HepG2 (cell line): ENCODE results near the gene TOPORS. TPM values are rescaled to one million over a fixed set of nuclear protein-coding genes. Genes with fewer than 3 reads are reported as not detected.

Experiments used
- DNMT1 ChIP-seq: sonication (generic); formaldehyde crosslinking; IDR thresholded peaks from 2 replicates; pipeline ENCODE4 v1.5.1; 2020; ENCODE audit warnings: mild to moderate bottlenecking, missing genetic modification reagents
- EHMT2 ChIP-seq: fragments of 200-600 bp; sonication (generic); IDR thresholded peaks from 2 replicates; pipeline ENCODE4 v1.7.0; 2017; ENCODE audit warnings: antibody characterized with exemption, low read depth, low read length, borderline replicate concordance
- ESRRA ChIP-seq: sonication (generic); formaldehyde crosslinking; IDR thresholded peaks from 2 replicates; pipeline ENCODE4 v1.5.1; 2020; ENCODE audit warnings: mild to moderate bottlenecking, low read depth, missing genetic modification reagents
- HNRNPUL1 ChIP-seq: fragments of 200-400 bp; formaldehyde crosslinking; IDR thresholded peaks from 2 replicates; pipeline ENCODE4 v1.6.1; 2017; ENCODE audit warnings: low read depth, mild to moderate bottlenecking, low read length, moderate library complexity
- KLF15 ChIP-seq: sonication (generic); formaldehyde crosslinking; IDR thresholded peaks from 2 replicates; pipeline ENCODE4 v1.8.1; 2023; ENCODE audit warnings: borderline replicate concordance, mild to moderate bottlenecking, inconsistent platforms, missing genetic modification reagents, mixed read lengths
- KMT2A ChIP-seq: sonication (generic); formaldehyde crosslinking; IDR thresholded peaks from 2 replicates; pipeline ENCODE4 v1.4.0; 2020; ENCODE audit warnings: missing genetic modification reagents
- NAIF1 ChIP-seq: sonication (generic); formaldehyde crosslinking; IDR thresholded peaks from 2 replicates; pipeline ENCODE4 v1.5.0; 2020; ENCODE audit warnings: mild to moderate bottlenecking, missing genetic modification reagents, borderline replicate concordance
- POGZ ChIP-seq: sonication (generic); formaldehyde crosslinking; IDR thresholded peaks from 2 replicates; pipeline ENCODE4 v1.4.0; 2020; ENCODE audit warnings: mild to moderate bottlenecking, missing genetic modification reagents
- REL ChIP-seq: sonication (generic); formaldehyde crosslinking; conservative IDR thresholded peaks from 2 replicates; pipeline ENCODE4 v1.8.0; 2022; ENCODE audit warnings: mild to moderate bottlenecking, missing genetic modification reagents, moderate library complexity
- REPIN1 ChIP-seq: sonication (generic); formaldehyde crosslinking; IDR thresholded peaks from 2 replicates; pipeline ENCODE4 v1.8.0; 2022; ENCODE audit warnings: missing genetic modification reagents, low read depth, mild to moderate bottlenecking, borderline replicate concordance
- SALL2 ChIP-seq: sonication (generic); formaldehyde crosslinking; IDR thresholded peaks from 2 replicates; pipeline ENCODE4 v1.8.1; 2023; ENCODE audit warnings: mild to moderate bottlenecking, missing genetic modification reagents, inconsistent platforms
- SP140L ChIP-seq: sonication (generic); formaldehyde crosslinking; IDR thresholded peaks from 2 replicates; pipeline ENCODE4 v1.4.0; 2020; ENCODE audit warnings: missing genetic modification reagents, borderline replicate concordance
- TOE1 ChIP-seq: sonication (generic); formaldehyde crosslinking; IDR thresholded peaks from 2 replicates; pipeline ENCODE4 v1.4.0; 2020; ENCODE audit warnings: mild to moderate bottlenecking, missing genetic modification reagents
- ZC3H4 ChIP-seq: sonication (generic); formaldehyde crosslinking; IDR thresholded peaks from 2 replicates; pipeline ENCODE4 v1.4.0; 2020; ENCODE audit warnings: missing genetic modification reagents, borderline replicate concordance
- ZNF17 ChIP-seq: sonication (generic); formaldehyde crosslinking; IDR thresholded peaks from 2 replicates; pipeline ENCODE4 v1.5.0; 2020; ENCODE audit warnings: mild to moderate bottlenecking, missing genetic modification reagents
- ZNF274 ChIP-seq: sonication (generic); formaldehyde crosslinking; IDR thresholded peaks from 2 replicates; pipeline ENCODE4 v1.5.1; 2020; ENCODE audit warnings: mild to moderate bottlenecking, missing genetic modification reagents
- ZNF501 ChIP-seq: sonication (generic); formaldehyde crosslinking; IDR thresholded peaks from 2 replicates; pipeline ENCODE4 v1.5.1; 2020; ENCODE audit warnings: mild to moderate bottlenecking, moderate library complexity, missing genetic modification reagents
- ZNF572 ChIP-seq: sonication (generic); formaldehyde crosslinking; IDR thresholded peaks from 2 replicates; pipeline ENCODE4 v1.5.1; 2020; ENCODE audit warnings: mild to moderate bottlenecking, missing genetic modification reagents
- ZNF652 ChIP-seq: IDR thresholded peaks from 2 replicates; pipeline ENCODE4 v1.6.1; 2016; ENCODE audit warnings: low read depth, borderline replicate concordance
- polyA plus RNA-seq, 8 experiments: library from polyadenylated mRNA; depleted of rRNA in 3 of 8; stranded (reverse) in 7 of 8; unstranded in 1 of 8; fragments of >200 nt; fragmentation: Illumina TruSeq in 4 of 8; extraction: Trizol in 4 of 8; gene quantifications; 2 replicates each; pipeline versions ENCODE4 v1.2.1 to v1.2.3, GENCODE V29; 2011 to 2016; ENCODE audit warnings: low read depth in 4 of 8, missing spikeins in 1 of 8, mixed read lengths in 1 of 8; ENCODE audit not compliant: insufficient read depth in 1 of 8
- total RNA-seq, 5 experiments: library from RNA; depleted of rRNA; stranded (reverse); fragments of >200 nt; fragmentation: Illumina TruSeq; extraction: Trizol; gene quantifications; 2 replicates each; pipeline ENCODE4 v1.2.3, GENCODE V29; 2016; ENCODE audit warnings: low read depth in 1 of 5
- TF ChIP-seq, protein P1 (sequence below): sonication (generic); formaldehyde crosslinking; IDR thresholded peaks from 2 replicates; pipeline ENCODE4 v1.4.0; 2020; ENCODE audit warnings: missing genetic modification reagents, mild to moderate bottlenecking, borderline replicate concordance
- TF ChIP-seq, protein P2 (sequence below): sonication (generic); formaldehyde crosslinking; IDR thresholded peaks from 2 replicates; pipeline ENCODE4 v1.4.0; 2020; ENCODE audit warnings: missing genetic modification reagents; ENCODE audit errors: not compliant biosample characterization
- TF ChIP-seq, protein P3 (sequence below): IDR thresholded peaks from 2 replicates; pipeline ENCODE4 v1.6.1; 2016; ENCODE audit warnings: mild to moderate bottlenecking
- TF ChIP-seq, protein P4 (sequence below): IDR thresholded peaks from 2 replicates; pipeline ENCODE4 v1.6.1; 2018; ENCODE audit warnings: missing genetic modification reagents
- TF ChIP-seq, protein P5 (sequence below): sonication (generic); formaldehyde crosslinking; IDR thresholded peaks from 2 replicates; pipeline ENCODE4 v1.8.0; 2023; ENCODE audit warnings: mild to moderate bottlenecking, missing genetic modification reagents

Gene TOPORS
- total and polyA plus RNA-seq, 2 of the 13 experiments (the other 11 are each of a cell fraction or from before 2014, with no cell fraction given) = 6.8 to 19.6 TPM

DNA sequence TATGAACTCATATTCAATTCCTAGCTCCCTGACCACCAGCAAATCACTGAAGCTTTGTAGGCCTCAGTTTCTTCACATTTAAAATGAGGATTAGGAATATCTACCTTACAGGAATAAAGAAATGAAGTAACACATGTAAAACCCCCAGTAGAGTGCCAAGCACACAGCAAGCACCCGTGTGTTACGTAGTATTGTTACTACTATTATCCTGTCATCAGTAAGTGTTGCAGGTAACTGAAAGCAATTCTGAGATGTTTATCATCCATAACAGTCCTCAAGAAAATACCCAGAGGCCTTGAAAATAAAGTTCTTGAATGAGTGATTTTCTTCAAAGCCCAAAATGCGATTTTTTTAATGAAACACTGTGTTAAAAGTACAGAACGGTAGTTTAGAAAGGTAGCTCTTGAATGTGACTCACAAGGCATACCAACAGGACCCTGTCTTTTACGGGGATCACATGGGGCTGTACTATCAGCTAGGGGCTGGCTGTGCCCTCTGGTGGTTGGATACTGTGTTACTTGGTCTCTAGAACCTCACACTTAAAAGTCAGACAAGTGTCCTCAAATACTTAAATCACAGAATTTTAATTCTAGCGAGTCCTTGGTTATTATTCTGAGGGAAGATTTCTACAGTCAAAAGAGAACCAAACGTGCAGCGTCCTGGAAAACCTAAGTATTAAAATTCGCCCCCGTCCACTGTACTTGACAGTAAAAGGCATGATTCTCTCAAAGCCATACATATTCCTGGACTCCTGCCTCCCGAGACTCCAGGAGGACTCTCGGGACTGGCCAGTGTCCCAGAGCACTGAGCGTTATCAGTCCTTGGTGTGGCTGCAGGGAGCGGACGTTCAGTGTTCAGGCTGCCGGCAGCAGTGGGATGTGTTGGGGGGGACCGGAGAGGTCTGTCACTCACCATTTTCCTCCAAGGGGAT, 19.8 kb upstream of the TOPORS start (continued):
- TF ChIP-seq ZC3H4 (no peak), SALL2 (CRISPR knock-in tag) (no peak), NAIF1 (CRISPR knock-in tag) (0 out of 2 replicates have a peak, but pooled peaks have one; percentile 15), REPIN1 (CRISPR knock-in tag) (no peak), ZNF17 (no peak), ZNF572 (CRISPR knock-in tag) (no peak), DNMT1 (CRISPR knock-in tag) (no peak), ZNF274 (CRISPR knock-in tag) (no peak), KLF15 (CRISPR knock-in tag) (no peak), ZNF501 (no peak), TOE1 (CRISPR knock-in tag) (no peak), ZNF652 (CRISPR knock-in tag) (no peak), SP140L (0 out of 2 replicates have a peak, but pooled peaks have one; percentile 8), ESRRA (no peak), KMT2A (CRISPR knock-in tag) (no peak), EHMT2 (no peak), HNRNPUL1 (no peak), REL (no peak), POGZ (CRISPR knock-in tag) (no peak)
- TF ChIP-seq, protein P1, sequence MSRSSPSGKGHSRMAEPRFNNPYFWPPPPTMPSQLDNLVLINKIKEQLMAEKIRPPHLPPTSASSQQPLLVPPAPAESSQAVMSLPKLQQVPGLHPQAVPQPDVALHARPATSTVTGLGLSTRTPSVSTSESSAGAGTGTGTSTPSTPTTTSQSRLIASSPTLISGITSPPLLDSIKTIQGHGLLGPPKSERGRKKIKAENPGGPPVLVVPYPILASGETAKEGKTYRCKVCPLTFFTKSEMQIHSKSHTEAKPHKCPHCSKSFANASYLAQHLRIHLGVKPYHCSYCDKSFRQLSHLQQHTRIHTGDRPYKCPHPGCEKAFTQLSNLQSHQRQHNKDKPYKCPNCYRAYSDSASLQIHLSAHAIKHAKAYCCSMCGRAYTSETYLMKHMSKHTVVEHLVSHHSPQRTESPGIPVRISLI (CRISPR knock-in tag) = no peak
- TF ChIP-seq, protein P2, sequence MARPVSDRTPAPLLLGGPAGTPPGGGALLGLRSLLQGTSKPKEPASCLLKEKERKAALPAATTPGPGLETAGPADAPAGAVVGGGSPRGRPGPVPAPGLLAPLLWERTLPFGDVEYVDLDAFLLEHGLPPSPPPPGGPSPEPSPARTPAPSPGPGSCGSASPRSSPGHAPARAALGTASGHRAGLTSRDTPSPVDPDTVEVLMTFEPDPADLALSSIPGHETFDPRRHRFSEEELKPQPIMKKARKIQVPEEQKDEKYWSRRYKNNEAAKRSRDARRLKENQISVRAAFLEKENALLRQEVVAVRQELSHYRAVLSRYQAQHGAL = no peak
- TF ChIP-seq, protein P3, sequence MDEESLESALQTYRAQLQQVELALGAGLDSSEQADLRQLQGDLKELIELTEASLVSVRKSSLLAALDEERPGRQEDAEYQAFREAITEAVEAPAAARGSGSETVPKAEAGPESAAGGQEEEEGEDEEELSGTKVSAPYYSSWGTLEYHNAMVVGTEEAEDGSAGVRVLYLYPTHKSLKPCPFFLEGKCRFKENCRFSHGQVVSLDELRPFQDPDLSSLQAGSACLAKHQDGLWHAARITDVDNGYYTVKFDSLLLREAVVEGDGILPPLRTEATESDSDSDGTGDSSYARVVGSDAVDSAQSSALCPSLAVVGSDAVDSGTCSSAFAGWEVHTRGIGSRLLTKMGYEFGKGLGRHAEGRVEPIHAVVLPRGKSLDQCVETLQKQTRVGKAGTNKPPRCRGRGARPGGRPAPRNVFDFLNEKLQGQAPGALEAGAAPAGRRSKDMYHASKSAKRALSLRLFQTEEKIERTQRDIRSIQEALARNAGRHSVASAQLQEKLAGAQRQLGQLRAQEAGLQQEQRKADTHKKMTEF (CRISPR knock-in tag) = no peak
- TF ChIP-seq, protein P4, sequence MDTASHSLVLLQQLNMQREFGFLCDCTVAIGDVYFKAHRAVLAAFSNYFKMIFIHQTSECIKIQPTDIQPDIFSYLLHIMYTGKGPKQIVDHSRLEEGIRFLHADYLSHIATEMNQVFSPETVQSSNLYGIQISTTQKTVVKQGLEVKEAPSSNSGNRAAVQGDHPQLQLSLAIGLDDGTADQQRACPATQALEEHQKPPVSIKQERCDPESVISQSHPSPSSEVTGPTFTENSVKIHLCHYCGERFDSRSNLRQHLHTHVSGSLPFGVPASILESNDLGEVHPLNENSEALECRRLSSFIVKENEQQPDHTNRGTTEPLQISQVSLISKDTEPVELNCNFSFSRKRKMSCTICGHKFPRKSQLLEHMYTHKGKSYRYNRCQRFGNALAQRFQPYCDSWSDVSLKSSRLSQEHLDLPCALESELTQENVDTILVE (CRISPR knock-in tag) = no peak
- TF ChIP-seq, protein P5, sequence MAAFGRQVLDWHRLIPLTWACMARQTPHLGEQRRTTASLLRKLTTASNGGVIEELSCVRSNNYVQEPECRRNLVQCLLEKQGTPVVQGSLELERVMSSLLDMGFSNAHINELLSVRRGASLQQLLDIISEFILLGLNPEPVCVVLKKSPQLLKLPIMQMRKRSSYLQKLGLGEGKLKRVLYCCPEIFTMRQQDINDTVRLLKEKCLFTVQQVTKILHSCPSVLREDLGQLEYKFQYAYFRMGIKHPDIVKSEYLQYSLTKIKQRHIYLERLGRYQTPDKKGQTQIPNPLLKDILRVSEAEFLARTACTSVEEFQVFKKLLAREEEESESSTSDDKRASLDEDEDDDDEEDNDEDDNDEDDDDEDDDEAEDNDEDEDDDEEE (CRISPR knock-in tag) = no peak
